HG03066 (cell line): ENCODE measurements around the gene NRL.

ENCODE experiments used
- ATAC-seq: cut with Tn5 transposase; IDR thresholded peaks from one replicate; pipeline ENCODE4 v1.9.1; 2021; ENCODE audit warnings: low read depth; ENCODE audit not compliant: unreplicated experiment

Gene NRL

GRCh38 chr14:24069411-24069735, 45.4 kb downstream of the NRL start:
- no peak for ATAC-seq

GRCh38 chr14:24068711-24069410, 45.9 kb downstream of the NRL start:
- ATAC-seq: no peak

- ATAC-seq: no peak
Measured at GRCh38 chr14:24067133-24068082, 47.3 kb downstream of the NRL start.

- no peak for ATAC-seq
Measured at GRCh38 chr14:24066496-24067132, 48.1 kb downstream of the NRL start.

- no peak for ATAC-seq
Measured at GRCh38 chr14:24065408-24065807, 49.3 kb downstream of the NRL start.

GRCh38 chr14:24064856-24065255, 49.9 kb downstream of the NRL start:
- ATAC-seq: no peak

- ATAC-seq: no peak
Measured at GRCh38 chr14:24064091-24064795, 50.5 kb downstream of the NRL start.

- ATAC-seq: no peak
Measured at GRCh38 chr14:24063263-24063836, 51.4 kb downstream of the NRL start.

GRCh38 chr14:24062216-24062980, 52.4 kb downstream of the NRL start:
- no peak for ATAC-seq

GRCh38 chr14:24060984-24061913, 53.5 kb downstream of the NRL start:
- no peak for ATAC-seq

GRCh38 chr14:24060443-24060842, 54.3 kb downstream of the NRL start:
- no peak for ATAC-seq

- ATAC-seq: no peak
Measured at GRCh38 chr14:24059841-24060388, 54.8 kb downstream of the NRL start.

- no peak for ATAC-seq
Measured at GRCh38 chr14:24058951-24059475, 55.7 kb downstream of the NRL start.

GRCh38 chr14:24058260-24058950, 56.3 kb downstream of the NRL start:
- no peak for ATAC-seq

- no peak for ATAC-seq
Measured at GRCh38 chr14:24057867-24058259, 56.9 kb downstream of the NRL start.

- ATAC-seq: no peak
Measured at GRCh38 chr14:24057271-24057670, 57.5 kb downstream of the NRL start.

GRCh38 chr14:24056800-24057184, 58.0 kb downstream of the NRL start:
- ATAC-seq: no peak
